ENCODE measurements around the gene TBL1X.

DNA sequence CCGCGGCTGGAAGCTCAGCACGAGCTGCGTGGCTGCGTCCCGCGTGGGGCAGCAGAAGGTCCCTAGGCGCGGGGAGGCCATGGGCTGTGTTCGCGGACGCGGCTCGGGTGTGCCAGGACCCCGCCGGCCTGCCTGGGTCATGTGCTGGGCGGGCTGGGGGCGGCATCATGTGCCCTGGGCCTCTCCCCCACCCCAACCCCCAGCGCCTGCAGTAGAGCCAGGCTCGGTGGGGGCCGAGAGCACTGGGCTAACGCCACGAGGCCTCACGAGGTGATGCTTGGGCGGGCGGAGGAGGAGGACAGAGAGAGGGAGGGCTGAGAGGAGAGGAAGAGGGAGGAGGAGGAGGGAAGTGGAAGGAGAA is 300.9 kb downstream of the TBL1X start, which contains the start of gene GPR143:
- TF ChIP-seq CTCF (IDR thresholded peaks at IDR 0.05) (no peak), ZFX (IDR thresholded peaks at IDR 0.05; ENCODE audit: borderline replicate concordance) (no peak)
